ENCODE data around the gene FOXJ2.
A peak's percentile ranks its signal among the peaks of the same experiment; 100 is the strongest.
"Not testable (repeated sequence)": the region's sequence is repeated elsewhere in the genome, so short reads cannot be mapped to it uniquely, and the experiment has no call there.

The FOXJ2 gene

GRCh38 chr12:8032242-8033152 is at the start of gene FOXJ2:
TSS of gene FOXJ2 (plus strand) at chr12:8032716. CDS start at chr12:8039833, 7,117 bp downstream.
- DNase-seq (ENCODE audit: low read depth): no peak

- DNase-seq (ENCODE audit: low read depth): not testable (repeated sequence)
Observed at GRCh38 chr12:7983019-7983418, 49.5 kb upstream of the FOXJ2 start.

GRCh38 chr12:7983460-7983859 is 49.1 kb upstream of the FOXJ2 start:
- not testable (repeated sequence) for DNase-seq (ENCODE audit: low read depth)

GRCh38 chr12:7984900-7985299 is 47.6 kb upstream of the FOXJ2 start:
- DNase-seq (ENCODE audit: low read depth): no peak

GRCh38 chr12:7985802-7986418 is 46.6 kb upstream of the FOXJ2 start:
- no peak for DNase-seq (ENCODE audit: low read depth)

- no peak for DNase-seq (ENCODE audit: low read depth)
Observed at GRCh38 chr12:7989827-7990491, 42.6 kb upstream of the FOXJ2 start.

GRCh38 chr12:7991535-7991934 is 41.0 kb upstream of the FOXJ2 start:
- no peak for DNase-seq (ENCODE audit: low read depth)

- DNase-seq (ENCODE audit: low read depth): peak; percentile 71
Observed at GRCh38 chr12:7994731-7995205, 37.7 kb upstream of the FOXJ2 start.

- DNase-seq (ENCODE audit: low read depth): peak; percentile 72
Observed at GRCh38 chr12:7995266-7995963, 37.1 kb upstream of the FOXJ2 start.

GRCh38 chr12:8000827-8001226 is 31.7 kb upstream of the FOXJ2 start:
- DNase-seq (ENCODE audit: low read depth): not testable (repeated sequence)

GRCh38 chr12:8001496-8001895 is 31.0 kb upstream of the FOXJ2 start:
- not testable (repeated sequence) for DNase-seq (ENCODE audit: low read depth)

GRCh38 chr12:8004897-8005296 is 27.6 kb upstream of the FOXJ2 start:
- DNase-seq (ENCODE audit: low read depth): not testable (repeated sequence)

- DNase-seq (ENCODE audit: low read depth): no peak
Observed at GRCh38 chr12:8011331-8011730, 21.2 kb upstream of the FOXJ2 start.

- no peak for DNase-seq (ENCODE audit: low read depth)
Observed at GRCh38 chr12:8012651-8013309, 19.7 kb upstream of the FOXJ2 start.

- DNase-seq (ENCODE audit: low read depth): no peak
Observed at GRCh38 chr12:8014836-8015235, 17.7 kb upstream of the FOXJ2 start.

- DNase-seq (ENCODE audit: low read depth): not testable (repeated sequence)
Observed at GRCh38 chr12:8018213-8018612, 14.3 kb upstream of the FOXJ2 start.

- no peak for DNase-seq (ENCODE audit: low read depth)
Observed at GRCh38 chr12:8018666-8019581, 13.6 kb upstream of the FOXJ2 start.

GRCh38 chr12:8026291-8026900 is 6.1 kb upstream of the FOXJ2 start:
- peak; percentile 98 for DNase-seq (ENCODE audit: low read depth)

GRCh38 chr12:8027856-8028255 is 4.7 kb upstream of the FOXJ2 start:
- DNase-seq (ENCODE audit: low read depth): no peak

GRCh38 chr12:8028267-8028666 is 4.2 kb upstream of the FOXJ2 start:
- DNase-seq (ENCODE audit: low read depth): no peak

All from non-pigmented ciliary epithelial cell (primary cell).